BLaER1 (cell line): ENCODE data around the gene HLA-F.

Source experiments
- H3K27ac ChIP-seq: shearing (Covaris generic); formaldehyde crosslinking; 2 replicates; pipeline ENCODE4 v1.8.1; 2022
- H3K27me3 ChIP-seq: shearing (Covaris generic); formaldehyde crosslinking; 2 replicates; pipeline ENCODE4 v1.8.1; 2022
- H3K36me3 ChIP-seq: shearing (Covaris generic); formaldehyde crosslinking; 2 replicates; pipeline ENCODE4 v1.8.1; 2022
- H3K4me1 ChIP-seq: shearing (Covaris generic); formaldehyde crosslinking; 2 replicates; pipeline ENCODE4 v1.8.1; 2022
- H3K4me2 ChIP-seq: shearing (Covaris generic); formaldehyde crosslinking; 2 replicates; pipeline ENCODE4 v1.8.1; 2022
- H3K4me3 ChIP-seq: shearing (Covaris generic); formaldehyde crosslinking; 2 replicates; pipeline ENCODE4 v1.8.1; 2022
- H3K9ac ChIP-seq: shearing (Covaris generic); formaldehyde crosslinking; 2 replicates; pipeline ENCODE4 v1.8.1; 2022
- H3K9me3 ChIP-seq: shearing (Covaris generic); formaldehyde crosslinking; 2 replicates; pipeline ENCODE4 v1.8.1; 2022
- H4K20me1 ChIP-seq: shearing (Covaris generic); formaldehyde crosslinking; 2 replicates; pipeline ENCODE4 v1.8.1; 2022
- Cebpa-rat ChIP-seq: shearing (Covaris generic); IDR thresholded peaks from 2 replicates; pipeline ENCODE4 v1.8.1; 2022

HLA-F gene

GRCh38 chr6:29723262-29723665 is at the start of gene HLA-F:
Gene HLA-F, plus strand, starts transcription at chr6:29723434. Its CDS starts 30 bp downstream, at chr6:29723464.
- Histone ChIP-seq H3K9me3 (peaks cover 13% of the 10 kb centered on the region; the same call in 1 of the 2 replicates), H3K36me3 (peaks cover 18% of the 10 kb centered on the region), H3K4me3 (peak within 1 kb of the TSS; percentile 82), H3K4me2 (peak within 1 kb of the TSS; percentile 80), H3K27ac (peak within 1 kb of the TSS; percentile 55; the same call in 1 of the 2 replicates), H3K9ac (peak within 1 kb of the TSS; percentile 79), H4K20me1 (peaks cover 23% of the 10 kb centered on the region), H3K27me3 (peaks cover 36% of the 10 kb centered on the region), H3K4me1 (peaks cover 8% of the 10 kb centered on the region; the same call in 1 of the 2 replicates)
- TF ChIP-seq Cebpa-rat: no peak

GRCh38 chr6:29674008-29674407 is 49.2 kb upstream of the HLA-F start:
- Histone ChIP-seq H3K27ac (no peak overlapping the region), H3K9me3 (no peaks in the 10 kb centered on the region), H4K20me1 (no peaks in the 10 kb centered on the region), H3K4me3 (no peak overlapping the region), H3K36me3 (no peaks in the 10 kb centered on the region), H3K4me2 (no peak overlapping the region), H3K4me1 (peaks cover 10% of the 10 kb centered on the region), H3K9ac (no peak overlapping the region), H3K27me3 (no peaks in the 10 kb centered on the region)
- TF ChIP-seq Cebpa-rat: no peak

- no peak overlapping the region for H3K4me2 ChIP-seq
- H3K4me3 ChIP-seq: no peak overlapping the region
- no peak for TF ChIP-seq Cebpa-rat
- H3K36me3 ChIP-seq: no peaks in the 10 kb centered on the region
- no peak overlapping the region for H3K27ac ChIP-seq
- H3K4me1 ChIP-seq: peaks cover 10% of the 10 kb centered on the region
- H3K9me3 ChIP-seq: peaks cover 6% of the 10 kb centered on the region; the same call in 1 of the 2 replicates
- no peak overlapping the region for H3K9ac ChIP-seq
- H3K27me3 ChIP-seq: no peaks in the 10 kb centered on the region
- H4K20me1 ChIP-seq: no peaks in the 10 kb centered on the region
Observed at GRCh38 chr6:29675561-29675960, 47.7 kb upstream of the HLA-F start.

- H3K27me3 ChIP-seq: no peaks in the 10 kb centered on the region
- H3K9me3 ChIP-seq: peaks cover 10% of the 10 kb centered on the region; the same call in 1 of the 2 replicates
- H3K9ac ChIP-seq: no peak overlapping the region
- H3K4me3 ChIP-seq: no peak overlapping the region
- H3K4me1 ChIP-seq: peaks cover 10% of the 10 kb centered on the region
- no peaks in the 10 kb centered on the region for H3K36me3 ChIP-seq
- TF ChIP-seq Cebpa-rat: no peak
- H3K4me2 ChIP-seq: peak overlapping the region; percentile 13; the same call in 1 of the 2 replicates
- no peaks in the 10 kb centered on the region for H4K20me1 ChIP-seq
- H3K27ac ChIP-seq: 0 out of 2 replicates have a peak overlapping the region, but pooled peaks have one; percentile 12
Observed at GRCh38 chr6:29676981-29677601, 46.1 kb upstream of the HLA-F start.

- peaks cover 10% of the 10 kb centered on the region for H3K4me1 ChIP-seq
Observed at GRCh38 chr6:29678114-29678513, 45.1 kb upstream of the HLA-F start.

GRCh38 chr6:29679962-29680361 is 43.3 kb upstream of the HLA-F start:
- peaks cover 10% of the 10 kb centered on the region for H3K4me1 ChIP-seq
- H3K9ac ChIP-seq: no peak overlapping the region
- H4K20me1 ChIP-seq: no peaks in the 10 kb centered on the region
- no peak overlapping the region for H3K27ac ChIP-seq
- no peak overlapping the region for H3K4me3 ChIP-seq
- peaks cover 10% of the 10 kb centered on the region; the same call in 1 of the 2 replicates for H3K9me3 ChIP-seq
- H3K36me3 ChIP-seq: no peaks in the 10 kb centered on the region
- no peak for TF ChIP-seq Cebpa-rat
- H3K27me3 ChIP-seq: no peaks in the 10 kb centered on the region
- no peak overlapping the region for H3K4me2 ChIP-seq

More at GRCh38 chr6:29678114-29678513, 45.1 kb upstream of the HLA-F start:
- Histone ChIP-seq H3K4me3 (no peak overlapping the region), H4K20me1 (no peaks in the 10 kb centered on the region), H3K4me2 (no peak overlapping the region), H3K9ac (no peak overlapping the region), H3K27ac (no peak overlapping the region), H3K36me3 (no peaks in the 10 kb centered on the region), H3K9me3 (peaks cover 10% of the 10 kb centered on the region; the same call in 1 of the 2 replicates), H3K27me3 (no peaks in the 10 kb centered on the region)
- no peak for TF ChIP-seq Cebpa-rat

GRCh38 chr6:29680416-29680815 is 42.8 kb upstream of the HLA-F start:
- H3K4me3 ChIP-seq: no peak overlapping the region
- no peak overlapping the region for H3K4me2 ChIP-seq
- no peaks in the 10 kb centered on the region for H3K27me3 ChIP-seq
- no peaks in the 10 kb centered on the region for H3K36me3 ChIP-seq
- no peak overlapping the region for H3K9ac ChIP-seq
- no peak overlapping the region for H3K27ac ChIP-seq
- H3K9me3 ChIP-seq: peaks cover 10% of the 10 kb centered on the region; the same call in 1 of the 2 replicates
- H4K20me1 ChIP-seq: no peaks in the 10 kb centered on the region
- no peak for TF ChIP-seq Cebpa-rat
- H3K4me1 ChIP-seq: peaks cover 10% of the 10 kb centered on the region

GRCh38 chr6:29680904-29681303 is 42.3 kb upstream of the HLA-F start, which contains the start of gene ZFP57:
Gene ZFP57, minus strand, starts transcription at chr6:29681152. Its CDS starts 4,149 bp downstream, at chr6:29677003.
- no peak for TF ChIP-seq Cebpa-rat
- H3K27ac ChIP-seq: no peak within 1 kb of the TSS

GRCh38 chr6:29681811-29682210 is 41.4 kb upstream of the HLA-F start:
- no peak overlapping the region for H3K9ac ChIP-seq
- H3K4me2 ChIP-seq: no peak overlapping the region
- no peaks in the 10 kb centered on the region for H3K27me3 ChIP-seq
- H3K9me3 ChIP-seq: peaks cover 10% of the 10 kb centered on the region; the same call in 1 of the 2 replicates
- no peak for TF ChIP-seq Cebpa-rat
- no peaks in the 10 kb centered on the region for H4K20me1 ChIP-seq
- no peaks in the 10 kb centered on the region for H3K36me3 ChIP-seq
- no peak overlapping the region for H3K27ac ChIP-seq
- peaks cover 6% of the 10 kb centered on the region for H3K4me1 ChIP-seq
- no peak overlapping the region for H3K4me3 ChIP-seq

More at GRCh38 chr6:29680904-29681303, 42.3 kb upstream of the HLA-F start, which contains the start of gene ZFP57:
- Histone ChIP-seq H3K4me1 (peaks cover 10% of the 10 kb centered on the region), H4K20me1 (no peaks in the 10 kb centered on the region), H3K36me3 (no peaks in the 10 kb centered on the region), H3K4me3 (no peak within 1 kb of the TSS), H3K27me3 (no peaks in the 10 kb centered on the region), H3K9ac (no peak within 1 kb of the TSS), H3K9me3 (peaks cover 10% of the 10 kb centered on the region; the same call in 1 of the 2 replicates), H3K4me2 (no peak within 1 kb of the TSS)

- Histone ChIP-seq H3K36me3 (no peaks in the 10 kb centered on the region), H3K4me1 (no peaks in the 10 kb centered on the region), H3K4me3 (no peak overlapping the region), H3K4me2 (no peak overlapping the region), H3K27me3 (no peaks in the 10 kb centered on the region), H4K20me1 (no peaks in the 10 kb centered on the region), H3K27ac (no peak overlapping the region), H3K9me3 (peaks cover 2% of the 10 kb centered on the region; the same call in 1 of the 2 replicates), H3K9ac (no peak overlapping the region)
- no peak for TF ChIP-seq Cebpa-rat
Observed at GRCh38 chr6:29685718-29686326, 37.4 kb upstream of the HLA-F start.
